Skeletal muscle tissue (tissue), 4 donors: Measurements from ENCODE around the gene NR2F2. TPM values are rescaled to one million over a fixed set of nuclear protein-coding genes. Genes with fewer than 3 reads are reported as not detected.

ENCODE experiments used
- H3K27ac ChIP-seq: one replicate; pipeline ENCODE4 v1.7.0; 2013; ENCODE audit warnings: mild to moderate bottlenecking, low read depth, low read length, inconsistent platforms
- H3K27me3 ChIP-seq, 3 donors: one replicate each; pipeline ENCODE4 v1.7.0; 2013; ENCODE audit warnings: low read length in 3 of 3; ENCODE audit not compliant: control insufficient read depth in 3 of 3, insufficient read depth in 3 of 3
- H3K36me3 ChIP-seq, 3 donors: one replicate each; pipeline ENCODE4 v1.7.0; 2013; ENCODE audit warnings: low read length in 3 of 3; ENCODE audit not compliant: control insufficient read depth in 3 of 3, insufficient read depth in 3 of 3
- H3K4me1 ChIP-seq, 3 donors: one replicate each; pipeline ENCODE4 v1.7.0; 2013; ENCODE audit warnings: low read length in 3 of 3, mild to moderate bottlenecking in 3 of 3; ENCODE audit not compliant: control insufficient read depth in 3 of 3, insufficient read depth in 3 of 3
- H3K4me3 ChIP-seq, 3 donors: one replicate each; pipeline ENCODE4 v1.7.0; 2013; ENCODE audit warnings: low read length in 3 of 3
- H3K9ac ChIP-seq, 3 donors: one replicate each; pipeline ENCODE4 v1.7.0; 2013; ENCODE audit warnings: low read length in 3 of 3, mild to moderate bottlenecking in 3 of 3, moderate library complexity in 2 of 3, low read depth in 1 of 3
- H3K9me3 ChIP-seq, 3 donors: one replicate each; pipeline ENCODE4 v1.7.0; 2013; ENCODE audit warnings: low read length in 3 of 3; ENCODE audit not compliant: control insufficient read depth in 3 of 3
- total RNA-seq: library from RNA; depleted of rRNA; stranded (reverse); fragments of >200 nt; gene quantifications from one replicate; pipeline ENCODE4 v1.2.3, GENCODE V29; 2014
- donor health status: Osteomylitis.

NR2F2 gene
- total RNA-seq, 1 donor from 2014 or later = 12.0 TPM

DNA sequence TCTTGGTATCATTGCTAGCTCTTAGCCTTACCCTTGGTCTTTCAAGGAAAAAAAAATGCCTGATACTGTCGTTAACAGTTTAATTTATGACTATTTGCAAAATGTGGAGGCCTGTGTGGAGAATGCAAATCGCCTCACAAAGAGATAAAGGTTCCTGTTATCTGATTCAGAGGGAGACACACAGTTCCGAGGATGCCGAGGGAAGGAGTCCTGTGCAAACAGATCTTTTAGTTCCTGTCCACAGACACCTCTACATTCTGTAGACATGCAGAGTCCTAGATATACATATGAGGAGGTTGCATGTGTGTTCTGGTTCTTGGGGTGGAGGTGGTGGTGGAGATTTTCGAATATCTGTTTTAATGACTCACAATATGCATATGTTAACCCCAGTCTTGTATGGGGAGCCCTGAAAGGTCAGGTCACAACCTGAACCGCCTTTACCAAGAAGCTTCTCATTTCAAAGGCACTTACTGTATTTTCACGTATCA is 5.7 kb downstream of the NR2F2 start:
- peaks cover 17 to 27% (median 26%) of the 10 kb centered on the region in 3 donors for H3K4me1 ChIP-seq
- H3K4me3 ChIP-seq = peak overlapping the region; percentile 74 to 98 (median 82)
- peak overlapping the region; percentile 85 to 90 (median 87) for H3K9ac ChIP-seq
- no peaks in the 10 kb centered on the region for H3K27me3 ChIP-seq
- H3K36me3 ChIP-seq = peaks cover 15 to 20% (median 17%) of the 10 kb centered on the region in 3 donors
- H3K9me3 ChIP-seq = no peaks in the 10 kb centered on the region
- H3K27ac ChIP-seq = peak overlapping the region; percentile 82

DNA sequence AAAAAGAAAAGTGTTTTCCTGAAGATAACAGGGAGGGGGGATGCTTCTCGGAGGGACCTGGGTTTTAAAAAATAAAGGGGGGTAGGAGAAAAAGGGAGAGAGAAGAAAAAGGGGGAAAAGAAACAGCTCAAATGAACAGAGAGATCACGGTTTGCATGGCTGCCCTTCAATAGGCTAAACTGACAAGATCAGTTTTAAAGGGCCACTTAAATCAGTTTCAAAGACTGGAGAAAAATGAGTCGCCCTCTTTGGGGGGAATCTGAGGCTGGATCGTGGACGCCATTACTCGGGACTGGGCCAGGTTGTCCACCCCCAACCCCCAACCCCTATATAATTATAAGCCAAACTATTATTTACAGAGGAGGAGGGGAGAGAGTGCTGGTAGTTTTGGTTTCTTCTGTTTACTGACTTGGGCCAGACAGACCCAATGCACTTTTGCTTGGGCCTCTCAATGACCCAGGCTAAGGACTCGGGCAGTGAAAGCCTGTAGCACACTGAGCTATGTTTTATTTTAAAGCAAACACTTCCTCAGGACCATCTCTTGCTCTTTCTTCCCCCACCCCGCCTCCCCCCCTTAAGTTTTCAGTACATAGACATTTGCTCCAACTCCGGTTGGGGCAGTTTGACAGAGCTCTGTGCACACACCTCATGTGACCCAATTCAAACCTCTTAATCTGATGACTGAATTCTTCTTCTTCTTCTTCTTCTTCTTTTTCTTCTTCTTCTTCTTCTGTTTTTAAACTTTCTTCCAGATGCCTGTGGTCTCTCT is 6.3 kb downstream of the NR2F2 start:
- Histone ChIP-seq H3K9ac (peak overlapping the region; percentile 85 to 90 (median 87)), H3K9me3 (no peaks in the 10 kb centered on the region), H3K4me3 (peak overlapping the region; percentile 74 to 98 (median 82)), H3K27ac (peak overlapping the region; percentile 82), H3K36me3 (peaks cover 15 to 20% (median 17%) of the 10 kb centered on the region in 3 donors), H3K27me3 (no peaks in the 10 kb centered on the region), H3K4me1 (peaks cover 17 to 27% (median 26%) of the 10 kb centered on the region in 3 donors)

DNA sequence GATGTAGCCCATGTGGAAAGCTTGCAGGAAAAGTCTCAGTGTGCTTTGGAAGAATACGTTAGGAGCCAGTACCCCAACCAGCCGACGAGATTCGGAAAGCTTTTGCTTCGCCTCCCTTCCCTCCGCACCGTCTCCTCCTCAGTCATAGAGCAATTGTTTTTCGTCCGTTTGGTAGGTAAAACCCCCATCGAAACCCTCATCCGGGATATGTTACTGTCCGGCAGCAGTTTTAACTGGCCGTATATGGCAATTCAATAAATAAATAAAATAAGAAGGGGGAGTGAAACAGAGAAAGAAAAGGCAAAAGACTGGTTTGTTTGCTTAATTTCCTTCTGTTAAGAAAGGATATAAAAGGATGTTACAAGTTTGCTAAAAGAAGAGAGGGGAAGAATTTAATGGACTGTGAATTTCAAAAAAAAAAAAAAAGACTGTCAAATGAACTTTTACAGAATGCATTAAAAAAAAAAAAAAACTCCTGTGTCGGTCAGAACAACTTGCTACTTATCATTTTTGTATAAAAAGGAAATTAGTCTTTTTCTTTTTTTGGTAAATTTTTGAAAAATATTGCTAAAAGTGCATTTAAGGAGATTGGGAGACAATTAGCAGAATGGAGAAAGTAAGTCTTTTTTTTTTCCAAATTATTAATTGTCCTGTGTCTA is 7.0 kb downstream of the NR2F2 start:
- H3K27me3 ChIP-seq = no peaks in the 10 kb centered on the region
- H3K4me1 ChIP-seq = peaks cover 17 to 24% (median 23%) of the 10 kb centered on the region in 3 donors
- no peaks in the 10 kb centered on the region for H3K9me3 ChIP-seq
- peak overlapping the region; percentile 74 to 98 (median 82) for H3K4me3 ChIP-seq
- H3K27ac ChIP-seq = peak overlapping the region; percentile 82
- peak overlapping the region; percentile 85 to 90 (median 87) for H3K9ac ChIP-seq
- peaks cover 14 to 20% (median 15%) of the 10 kb centered on the region in 3 donors for H3K36me3 ChIP-seq

DNA sequence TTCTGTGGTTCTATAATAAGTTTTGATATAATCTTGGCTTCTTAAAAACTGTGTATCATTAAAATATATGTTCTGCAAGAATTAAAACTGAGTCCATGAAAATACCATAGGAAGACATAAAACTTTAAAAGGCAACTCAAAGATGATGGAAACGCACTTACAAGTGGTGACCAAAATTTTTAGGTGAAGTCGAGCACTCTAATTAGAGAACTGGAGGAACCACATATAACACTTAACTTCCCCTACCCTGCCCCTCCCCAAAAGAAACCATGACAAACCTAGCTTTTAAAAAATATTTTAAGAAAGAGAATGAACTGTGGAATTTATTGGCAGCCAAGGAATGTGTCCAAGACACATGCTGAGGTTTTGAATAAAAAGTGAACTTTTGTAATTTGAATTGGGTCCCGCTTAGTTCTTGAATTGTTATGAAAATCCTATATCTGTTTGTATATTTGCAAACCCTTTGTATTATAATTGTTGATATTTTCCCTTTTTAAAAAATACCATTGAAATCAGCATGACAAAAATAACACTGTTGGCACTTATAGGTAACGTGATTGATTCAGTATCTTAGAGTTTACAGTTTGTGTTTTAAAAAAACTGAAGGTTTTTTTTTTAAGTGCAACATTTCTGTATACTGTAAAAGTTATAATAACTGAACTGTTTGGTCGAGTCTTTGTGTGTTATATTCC is 7.7 kb downstream of the NR2F2 start:
- Histone ChIP-seq H3K4me1 (peaks cover 17 to 23% (median 21%) of the 10 kb centered on the region in 3 donors), H3K9ac (peak overlapping the region; percentile 85 to 95 (median 87)), H3K4me3 (peak overlapping the region; percentile 41 to 98 (median 74)), H3K36me3 (peaks cover 14 to 20% (median 15%) of the 10 kb centered on the region in 3 donors), H3K9me3 (no peaks in the 10 kb centered on the region), H3K27ac (peak overlapping the region; percentile 82), H3K27me3 (no peaks in the 10 kb centered on the region)

DNA sequence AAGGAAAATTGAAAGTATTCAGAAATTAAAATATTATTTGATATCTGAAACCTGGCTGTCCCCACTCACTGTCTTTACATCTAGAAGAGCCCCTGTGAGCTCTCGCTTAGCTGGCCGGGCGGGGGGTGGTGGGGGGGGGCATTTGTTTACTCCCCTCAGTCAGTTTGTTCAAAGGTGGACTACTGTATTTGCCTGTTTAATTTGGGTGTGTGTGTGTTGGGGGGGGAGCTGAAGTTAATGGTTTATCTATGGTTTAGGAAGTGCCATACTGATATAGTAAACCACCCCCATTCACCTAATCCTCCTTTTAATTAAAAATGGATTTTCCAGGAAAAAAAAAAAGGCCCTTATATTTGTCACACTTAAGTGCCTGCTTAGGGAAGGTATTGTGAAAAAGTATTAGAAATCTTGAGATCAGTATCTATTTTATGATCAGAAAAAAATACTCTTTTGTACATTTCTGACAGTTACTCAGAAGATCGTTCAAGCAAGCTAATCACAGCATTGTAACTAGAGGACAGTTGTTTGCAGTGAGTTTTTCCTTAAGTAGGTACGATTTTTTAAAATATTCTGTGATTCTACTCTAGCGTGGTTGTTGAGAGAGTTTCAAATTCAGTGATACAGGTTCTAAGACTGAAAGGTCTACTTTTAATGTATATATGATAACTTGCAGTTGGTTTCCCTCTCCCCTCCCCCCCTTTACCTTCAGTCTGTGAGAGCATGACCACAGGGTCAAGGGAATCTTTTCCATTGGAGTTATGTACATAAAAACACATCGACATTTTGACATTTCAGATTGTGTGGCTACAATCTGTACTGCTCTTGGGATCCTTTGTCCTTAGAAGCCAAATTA is 8.5 kb downstream of the NR2F2 start:
- H3K27ac ChIP-seq = peak overlapping the region; percentile 82
- H3K36me3 ChIP-seq = peaks cover 13 to 18% (median 15%) of the 10 kb centered on the region in 3 donors
- no peaks in the 10 kb centered on the region for H3K9me3 ChIP-seq
- H3K9ac ChIP-seq = peak overlapping the region; percentile 85 to 95 (median 93)
- peak overlapping the region; percentile 74 to 98 (median 84) for H3K4me3 ChIP-seq
- H3K4me1 ChIP-seq = peaks cover 17 to 21% (median 17%) of the 10 kb centered on the region in 3 donors
- no peaks in the 10 kb centered on the region for H3K27me3 ChIP-seq

DNA sequence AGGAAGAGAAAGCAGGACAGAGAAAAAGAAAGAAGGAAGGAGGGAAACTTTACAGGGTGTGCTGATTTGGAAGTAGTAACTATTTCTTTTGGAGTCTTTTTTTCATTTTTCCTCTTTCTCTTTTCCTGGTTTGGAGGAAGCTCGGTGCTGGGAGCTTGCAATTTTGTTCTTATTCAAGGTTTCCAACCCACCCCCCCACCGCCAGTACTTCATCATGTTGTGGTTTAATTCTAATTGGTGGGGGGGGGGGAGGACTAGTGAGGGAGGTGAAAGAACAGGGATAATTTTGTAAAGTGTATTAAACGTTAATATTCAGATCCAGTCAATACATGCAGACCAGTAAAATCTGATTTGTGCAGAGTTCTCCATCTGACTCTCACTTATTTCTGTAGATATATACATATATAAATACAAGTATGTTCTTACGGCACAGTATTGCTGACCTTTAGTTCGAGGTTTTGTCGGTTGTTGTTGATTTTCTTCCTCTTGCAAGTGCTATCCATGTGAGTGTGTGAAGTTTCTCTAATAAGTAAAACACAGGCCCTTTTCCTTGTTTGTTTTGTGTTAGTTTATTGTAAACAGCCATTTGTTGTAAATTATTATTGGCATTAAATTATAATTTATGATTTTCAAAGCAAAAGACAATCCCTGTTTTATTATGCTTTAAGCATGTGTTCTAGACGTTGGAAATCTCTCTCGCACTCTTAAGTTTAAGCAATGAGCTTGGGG is 9.3 kb downstream of the NR2F2 start:
- Histone ChIP-seq H3K9ac (peak overlapping the region; percentile 85 to 95 (median 93)), H3K4me3 (peak overlapping the region; percentile 74 to 98 (median 84)), H3K27me3 (no peaks in the 10 kb centered on the region), H3K9me3 (no peaks in the 10 kb centered on the region), H3K36me3 (peaks cover 5 to 10% (median 7%) of the 10 kb centered on the region in 3 donors), H3K27ac (peak overlapping the region; percentile 82), H3K4me1 (peaks cover 12 to 14% (median 13%) of the 10 kb centered on the region in 3 donors)

DNA sequence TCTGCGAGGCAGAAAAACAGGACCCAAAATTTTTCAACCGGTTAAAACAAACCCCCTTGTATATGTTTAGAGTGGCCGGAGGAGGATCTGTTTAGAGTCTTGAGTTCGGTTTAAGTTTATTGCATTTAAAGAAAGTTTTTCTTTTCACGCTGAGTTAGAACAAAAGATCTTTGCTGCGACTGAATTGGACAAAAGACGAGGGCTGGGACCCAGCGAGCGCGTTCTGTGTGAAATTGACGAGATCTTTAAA is 9.8 kb downstream of the NR2F2 start:
- Histone ChIP-seq H3K4me1 (peaks cover 11 to 14% (median 13%) of the 10 kb centered on the region in 3 donors), H3K27ac (peak overlapping the region; percentile 82), H3K9me3 (no peaks in the 10 kb centered on the region), H3K36me3 (peaks cover 2 to 6% (median 2%) of the 10 kb centered on the region in 3 donors), H3K4me3 (peak overlapping the region; percentile 74 to 98 (median 84)), H3K27me3 (no peaks in the 10 kb centered on the region), H3K9ac (peak overlapping the region; percentile 85 to 95 (median 93))

DNA sequence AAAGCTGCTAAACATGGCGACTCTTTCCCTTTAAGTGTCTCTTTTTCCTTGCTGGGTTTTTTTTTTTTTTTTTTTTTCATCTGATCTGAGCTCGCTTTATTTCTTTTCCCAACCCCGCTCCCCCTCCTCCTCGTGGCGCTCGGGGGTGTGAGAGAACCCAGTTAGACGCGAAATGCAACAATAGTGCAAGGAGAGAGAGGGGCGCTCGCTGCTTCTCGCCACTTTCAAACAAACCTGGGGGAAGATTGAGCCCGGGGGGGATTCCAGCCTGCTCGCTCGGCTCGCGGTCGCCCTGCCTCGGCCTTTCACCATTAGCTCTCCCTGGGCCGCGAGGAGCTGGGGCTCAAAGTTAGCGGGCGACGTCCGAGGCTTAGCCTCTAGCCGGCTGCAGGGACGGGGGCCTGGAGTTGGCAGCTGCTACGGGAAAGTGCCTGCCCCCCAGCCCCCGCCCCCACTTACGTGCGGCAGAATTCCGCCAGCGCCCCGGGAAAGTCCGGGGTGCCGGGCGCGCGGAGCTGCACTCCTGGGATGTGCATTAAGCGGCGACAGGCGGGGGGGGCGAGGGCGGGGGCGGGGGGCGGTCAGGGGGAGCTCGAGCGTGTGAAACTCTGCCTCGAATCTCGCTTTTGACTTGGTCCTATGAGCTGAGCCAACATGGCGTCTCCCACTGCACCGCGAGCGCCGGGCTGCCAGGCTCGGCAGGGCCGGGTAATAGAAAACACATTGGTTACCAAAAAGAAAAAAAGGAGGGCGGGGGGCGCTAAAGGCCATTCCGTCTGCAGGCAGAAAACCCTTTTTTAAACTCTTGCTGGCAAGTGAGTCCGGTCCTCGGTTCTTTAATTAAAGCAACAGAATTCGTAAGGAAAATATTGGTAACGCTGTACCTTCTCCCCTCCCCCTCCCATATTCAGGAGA is 10.4 kb downstream of the NR2F2 start:
- H3K36me3 ChIP-seq = peaks cover 0 to 3% (median 1%) of the 10 kb centered on the region in 3 donors
- H3K27me3 ChIP-seq = no peaks in the 10 kb centered on the region
- H3K9me3 ChIP-seq = no peaks in the 10 kb centered on the region
- peaks cover 10 to 14% (median 13%) of the 10 kb centered on the region in 3 donors for H3K4me1 ChIP-seq
- peak overlapping the region; percentile 82 for H3K27ac ChIP-seq
- H3K9ac ChIP-seq = peak overlapping the region; percentile 85 to 95 (median 93)
- peak overlapping the region; percentile 74 to 98 (median 84) for H3K4me3 ChIP-seq
